GM12878 (cell line): ENCODE results near the gene PPHLN1. TPM values are rescaled to one million over a fixed set of nuclear protein-coding genes. Genes with fewer than 3 reads are reported as not detected.

Source experiments
- CHD2 ChIP-seq: IDR thresholded peaks from 2 replicates; pipeline ENCODE4 v1.6.1; 2011; ENCODE audit warnings: low read depth, low read length, improper control_type of control experiment, borderline replicate concordance
- EED ChIP-seq: sonication (generic); IDR thresholded peaks from 2 replicates; pipeline ENCODE4 v1.6.1; 2016; ENCODE audit warnings: antibody characterized with exemption, low read depth
- EGR1 ChIP-seq, 2 experiments: IDR thresholded peaks; 1 replicate in 1 of 2; 2 replicates in 1 of 2; pipeline ENCODE4 v1.6.1; 2011 to 2012; ENCODE audit warnings: low read depth in 2 of 2, low read length in 2 of 2, borderline replicate concordance in 1 of 2, mild to moderate bottlenecking in 1 of 2, moderate library complexity in 1 of 2
- EP300 ChIP-seq, 2 experiments: fragments of 150-350 bp in 1 of 2; IDR thresholded peaks; 2 replicates each; pipeline ENCODE4 v1.6.1; 2011 to 2012; ENCODE audit warnings: low read depth in 2 of 2, low read length in 2 of 2, borderline replicate concordance in 1 of 2, improper control_type of control experiment in 1 of 2, inconsistent platforms in 1 of 2; ENCODE audit not compliant: control insufficient read depth in 1 of 2
- ETV6 ChIP-seq, 2 experiments: fragments of 450-650 bp in 1 of 2; IDR thresholded peaks in 1 of 2; conservative IDR thresholded peaks in 1 of 2; 2 replicates each; pipeline ENCODE4 v1.6.1; 2014; ENCODE audit warnings: antibody characterized with exemption in 1 of 2, borderline replicate concordance in 1 of 2, low read depth in 1 of 2, mild to moderate bottlenecking in 1 of 2, moderate library complexity in 1 of 2
- JUND ChIP-seq: IDR thresholded peaks from 2 replicates; pipeline ENCODE4 v1.6.1; 2012; ENCODE audit warnings: low read depth, mild to moderate bottlenecking, low read length, improper control_type of control experiment, moderate library complexity
- MEF2A ChIP-seq: IDR thresholded peaks from 2 replicates; pipeline ENCODE4 v1.6.1; 2011; ENCODE audit warnings: low read depth, mild to moderate bottlenecking, low read length, moderate library complexity; ENCODE audit not compliant: insufficient read depth
- POLR2A ChIP-seq: IDR thresholded peaks from 2 replicates; pipeline ENCODE4 v1.6.1; 2011; ENCODE audit warnings: low read depth, mild to moderate bottlenecking, low read length
- POLR2AphosphoS2 ChIP-seq: IDR thresholded peaks from 2 replicates; pipeline ENCODE4 v1.6.1; 2011; ENCODE audit warnings: low read depth, mild to moderate bottlenecking, low read length, improper control_type of control experiment, moderate library complexity
- RB1 ChIP-seq: fragments of 450-650 bp; formaldehyde crosslinking; IDR thresholded peaks from 2 replicates; pipeline ENCODE4 v1.6.1; 2017; ENCODE audit warnings: mild to moderate bottlenecking, borderline replicate concordance
- SMAD1 ChIP-seq: fragments of 450-650 bp; IDR thresholded peaks from 2 replicates; pipeline ENCODE4 v1.6.1; 2018; ENCODE audit warnings: mild to moderate bottlenecking, low read depth; ENCODE audit not compliant: partially characterized antibody
- SMARCA5 ChIP-seq: fragments of 450-650 bp; IDR thresholded peaks from 2 replicates; pipeline ENCODE4 v1.6.1; 2017; ENCODE audit warnings: mild to moderate bottlenecking
- TBL1XR1 ChIP-seq: IDR thresholded peaks from 2 replicates; pipeline ENCODE4 v1.6.1; 2012; ENCODE audit warnings: low read depth, low read length, improper control_type of control experiment
- ZSCAN29 ChIP-seq: fragments of 450-650 bp; IDR thresholded peaks from 2 replicates; pipeline ENCODE4 v1.6.1; 2017; ENCODE audit warnings: mild to moderate bottlenecking, moderate library complexity
- polyA plus RNA-seq, 11 experiments: library from polyadenylated mRNA; depleted of rRNA in 4 of 11; unstranded in 6 of 11; stranded (reverse) in 5 of 11; fragments of >200 nt; fragmentation: Nextera tagmentation in 4 of 11; fragmentation: Illumina TruSeq in 1 of 11; extraction: Ambion mirVana in 4 of 11; extraction: Trizol in 1 of 11; gene quantifications; 1 replicate in 1 of 11; 2 replicates in 10 of 11; pipeline versions ENCODE4 v1.2.1 to v1.2.3, GENCODE V29; 2011 to 2016; ENCODE audit warnings: inconsistent platforms in 2 of 11, missing spikeins in 2 of 11, low read depth in 1 of 11
- total RNA-seq, 4 experiments: library from RNA; depleted of rRNA in 3 of 4; stranded (reverse); fragments of >200 nt in 3 of 4; fragmentation: Illumina TruSeq in 1 of 4; extraction: Trizol in 1 of 4; gene quantifications; 2 replicates each; pipeline versions ENCODE4 v1.2.1 to v1.2.3, GENCODE V29; 2013 to 2021
- TF ChIP-seq, protein P1 (sequence below): IDR thresholded peaks from 2 replicates; pipeline ENCODE4 v1.6.1; 2011; ENCODE audit warnings: borderline replicate concordance, low read depth, mild to moderate bottlenecking, moderate library complexity, low read length; ENCODE audit not compliant: insufficient read depth, poor library complexity, severe bottlenecking
- TF ChIP-seq, protein P2 (sequence below): fragments of 450-650 bp; formaldehyde crosslinking; IDR thresholded peaks from 2 replicates; pipeline ENCODE4 v1.4.0; 2022; ENCODE audit warnings: mild to moderate bottlenecking, moderate library complexity
- TF ChIP-seq, protein P3 (sequence below): fragments of 450-650 bp; formaldehyde crosslinking; IDR thresholded peaks from 2 replicates; pipeline ENCODE4 v1.4.0; 2020; ENCODE audit warnings: mild to moderate bottlenecking, moderate library complexity
- TF ChIP-seq, protein P4 (sequence below): fragments of 150-350 bp; IDR thresholded peaks from 2 replicates; pipeline ENCODE4 v1.6.1; 2014; ENCODE audit warnings: mild to moderate bottlenecking, low read depth, low read length

Gene PPHLN1
- total and polyA plus RNA-seq, 10 of the 15 experiments (the other 5 are each of a cell fraction or from before 2014, with no cell fraction given): 73.6 to 117 (median 92.1) TPM

DNA sequence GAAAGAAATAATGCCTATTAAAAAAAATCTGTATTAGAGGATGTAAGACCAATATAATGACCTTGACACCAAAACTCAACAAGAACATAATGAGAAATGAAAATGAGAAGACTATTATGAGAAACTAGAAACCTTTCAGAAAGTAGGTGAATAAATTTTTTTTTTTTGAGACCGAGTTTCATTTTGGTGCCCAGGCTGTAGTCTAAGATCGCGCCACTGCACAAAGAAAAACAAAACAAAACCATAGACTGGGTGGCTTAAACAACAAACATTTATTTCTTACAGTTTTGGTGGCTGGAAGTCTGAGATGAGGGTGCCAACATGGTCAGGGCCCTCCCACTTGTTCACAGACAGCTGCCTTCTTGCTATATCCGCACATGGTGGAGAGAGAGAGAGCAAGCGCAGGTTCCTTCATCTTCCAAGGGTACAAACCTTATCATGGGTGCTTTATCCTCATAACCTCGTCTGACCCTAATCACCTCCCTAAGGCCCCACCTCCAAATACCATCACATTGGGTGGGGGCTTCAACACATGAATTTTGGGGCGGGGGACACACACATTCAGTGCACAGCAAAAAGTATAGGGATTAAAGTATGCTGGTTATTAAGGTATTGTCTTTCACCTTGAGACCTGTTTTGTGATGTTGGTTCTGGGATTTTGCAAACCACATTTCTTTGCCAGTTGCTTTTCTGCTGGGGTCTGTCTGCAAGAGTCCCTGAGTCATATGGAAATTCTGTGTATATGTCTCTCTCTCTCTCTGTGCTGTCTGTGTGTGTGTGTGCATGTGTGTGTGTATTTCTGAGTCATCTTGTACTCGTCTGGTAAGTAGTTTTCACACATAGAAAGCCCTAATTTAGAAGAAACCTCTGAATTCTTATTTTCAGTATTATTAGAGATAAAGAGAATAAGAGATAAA is 26.3 kb upstream of the PPHLN1 start (continued):
- TF ChIP-seq POLR2AphosphoS2 (no peak), EED (peak; percentile 86), ZSCAN29 (peak; percentile 59; the same call in 1 of the 2 replicates), EGR1 (IDR thresholded peaks at IDR 0.05; ENCODE audit: borderline replicate concordance in 1 of 2, low read depth in 2 of 2, low read length in 2 of 2) (no peak), JUND (peak; percentile 93), CHD2 (peak; percentile 54; the same call in 1 of the 2 replicates), ETV6 (conservative IDR thresholded peaks at IDR 0.05 in 1 of 2, IDR thresholded peaks at IDR 0.05 in 1 of 2; ENCODE audit: borderline replicate concordance in 1 of 2, low read depth in 1 of 2) (peak in 1 of 2 experiments; percentile 94; a peak in 2 of 4 replicates), POLR2A (no peak), MEF2A (peak; percentile 93), SMARCA5 (no peak), EP300 (IDR thresholded peaks at IDR 0.05; ENCODE audit: borderline replicate concordance in 1 of 2, control insufficient read depth in 1 of 2, low read depth in 2 of 2, low read length in 2 of 2) (peak; percentile 96 to 97), RB1 (0 out of 2 replicates have a peak, but pooled peaks have one; percentile 48), TBL1XR1 (peak; percentile 96), SMAD1 (peak; percentile 35)
- TF ChIP-seq, protein P1, sequence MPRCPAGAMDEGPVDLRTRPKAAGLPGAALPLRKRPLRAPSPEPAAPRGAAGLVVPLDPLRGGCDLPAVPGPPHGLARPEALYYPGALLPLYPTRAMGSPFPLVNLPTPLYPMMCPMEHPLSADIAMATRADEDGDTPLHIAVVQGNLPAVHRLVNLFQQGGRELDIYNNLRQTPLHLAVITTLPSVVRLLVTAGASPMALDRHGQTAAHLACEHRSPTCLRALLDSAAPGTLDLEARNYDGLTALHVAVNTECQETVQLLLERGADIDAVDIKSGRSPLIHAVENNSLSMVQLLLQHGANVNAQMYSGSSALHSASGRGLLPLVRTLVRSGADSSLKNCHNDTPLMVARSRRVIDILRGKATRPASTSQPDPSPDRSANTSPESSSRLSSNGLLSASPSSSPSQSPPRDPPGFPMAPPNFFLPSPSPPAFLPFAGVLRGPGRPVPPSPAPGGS: peak; percentile 98
- TF ChIP-seq, protein P2, sequence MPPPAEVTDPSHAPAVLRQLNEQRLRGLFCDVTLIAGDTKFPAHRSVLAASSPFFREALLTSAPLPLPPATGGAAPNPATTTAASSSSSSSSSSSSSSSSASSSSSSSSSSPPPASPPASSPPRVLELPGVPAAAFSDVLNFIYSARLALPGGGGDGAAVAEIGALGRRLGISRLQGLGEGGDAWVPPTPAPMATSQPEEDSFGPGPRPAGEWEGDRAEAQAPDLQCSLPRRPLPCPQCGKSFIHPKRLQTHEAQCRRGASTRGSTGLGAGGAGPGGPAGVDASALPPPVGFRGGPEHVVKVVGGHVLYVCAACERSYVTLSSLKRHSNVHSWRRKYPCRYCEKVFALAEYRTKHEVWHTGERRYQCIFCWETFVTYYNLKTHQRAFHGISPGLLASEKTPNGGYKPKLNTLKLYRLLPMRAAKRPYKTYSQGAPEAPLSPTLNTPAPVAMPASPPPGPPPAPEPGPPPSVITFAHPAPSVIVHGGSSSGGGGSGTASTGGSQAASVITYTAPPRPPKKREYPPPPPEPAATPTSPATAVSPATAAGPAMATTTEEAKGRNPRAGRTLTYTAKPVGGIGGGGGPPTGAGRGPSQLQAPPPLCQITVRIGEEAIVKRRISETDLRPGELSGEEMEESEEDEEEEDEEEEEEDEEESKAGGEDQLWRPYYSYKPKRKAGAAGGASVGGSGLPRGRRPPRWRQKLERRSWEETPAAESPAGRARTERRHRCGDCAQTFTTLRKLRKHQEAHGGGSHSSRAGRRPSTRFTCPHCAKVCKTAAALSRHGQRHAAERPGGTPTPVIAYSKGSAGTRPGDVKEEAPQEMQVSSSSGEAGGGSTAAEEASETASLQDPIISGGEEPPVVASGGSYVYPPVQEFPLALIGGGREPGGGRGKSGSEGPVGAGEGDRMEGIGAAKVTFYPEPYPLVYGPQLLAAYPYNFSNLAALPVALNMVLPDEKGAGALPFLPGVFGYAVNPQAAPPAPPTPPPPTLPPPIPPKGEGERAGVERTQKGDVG (CRISPR knock-in tag): no peak
- TF ChIP-seq, protein P3, sequence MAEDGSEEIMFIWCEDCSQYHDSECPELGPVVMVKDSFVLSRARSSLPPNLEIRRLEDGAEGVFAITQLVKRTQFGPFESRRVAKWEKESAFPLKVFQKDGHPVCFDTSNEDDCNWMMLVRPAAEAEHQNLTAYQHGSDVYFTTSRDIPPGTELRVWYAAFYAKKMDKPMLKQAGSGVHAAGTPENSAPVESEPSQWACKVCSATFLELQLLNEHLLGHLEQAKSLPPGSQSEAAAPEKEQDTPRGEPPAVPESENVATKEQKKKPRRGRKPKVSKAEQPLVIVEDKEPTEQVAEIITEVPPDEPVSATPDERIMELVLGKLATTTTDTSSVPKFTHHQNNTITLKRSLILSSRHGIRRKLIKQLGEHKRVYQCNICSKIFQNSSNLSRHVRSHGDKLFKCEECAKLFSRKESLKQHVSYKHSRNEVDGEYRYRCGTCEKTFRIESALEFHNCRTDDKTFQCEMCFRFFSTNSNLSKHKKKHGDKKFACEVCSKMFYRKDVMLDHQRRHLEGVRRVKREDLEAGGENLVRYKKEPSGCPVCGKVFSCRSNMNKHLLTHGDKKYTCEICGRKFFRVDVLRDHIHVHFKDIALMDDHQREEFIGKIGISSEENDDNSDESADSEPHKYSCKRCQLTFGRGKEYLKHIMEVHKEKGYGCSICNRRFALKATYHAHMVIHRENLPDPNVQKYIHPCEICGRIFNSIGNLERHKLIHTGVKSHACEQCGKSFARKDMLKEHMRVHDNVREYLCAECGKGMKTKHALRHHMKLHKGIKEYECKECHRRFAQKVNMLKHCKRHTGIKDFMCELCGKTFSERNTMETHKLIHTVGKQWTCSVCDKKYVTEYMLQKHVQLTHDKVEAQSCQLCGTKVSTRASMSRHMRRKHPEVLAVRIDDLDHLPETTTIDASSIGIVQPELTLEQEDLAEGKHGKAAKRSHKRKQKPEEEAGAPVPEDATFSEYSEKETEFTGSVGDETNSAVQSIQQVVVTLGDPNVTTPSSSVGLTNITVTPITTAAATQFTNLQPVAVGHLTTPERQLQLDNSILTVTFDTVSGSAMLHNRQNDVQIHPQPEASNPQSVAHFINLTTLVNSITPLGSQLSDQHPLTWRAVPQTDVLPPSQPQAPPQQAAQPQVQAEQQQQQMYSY: no peak
- TF ChIP-seq, protein P4, sequence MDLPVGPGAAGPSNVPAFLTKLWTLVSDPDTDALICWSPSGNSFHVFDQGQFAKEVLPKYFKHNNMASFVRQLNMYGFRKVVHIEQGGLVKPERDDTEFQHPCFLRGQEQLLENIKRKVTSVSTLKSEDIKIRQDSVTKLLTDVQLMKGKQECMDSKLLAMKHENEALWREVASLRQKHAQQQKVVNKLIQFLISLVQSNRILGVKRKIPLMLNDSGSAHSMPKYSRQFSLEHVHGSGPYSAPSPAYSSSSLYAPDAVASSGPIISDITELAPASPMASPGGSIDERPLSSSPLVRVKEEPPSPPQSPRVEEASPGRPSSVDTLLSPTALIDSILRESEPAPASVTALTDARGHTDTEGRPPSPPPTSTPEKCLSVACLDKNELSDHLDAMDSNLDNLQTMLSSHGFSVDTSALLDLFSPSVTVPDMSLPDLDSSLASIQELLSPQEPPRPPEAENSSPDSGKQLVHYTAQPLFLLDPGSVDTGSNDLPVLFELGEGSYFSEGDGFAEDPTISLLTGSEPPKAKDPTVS: no peak
